PFSK-1 (cell line): ENCODE results near the gene PITRM1.

ENCODE experiments used
- FOXP2 ChIP-seq: optimal IDR thresholded peaks from 2 replicates; pipeline ENCODE3; 2011; ENCODE audit warnings: borderline replicate concordance, control low read depth, inconsistent platforms; ENCODE audit not compliant: insufficient read depth; ENCODE audit errors: extremely low read length, extremely low read depth
- POLR2AphosphoS5 ChIP-seq: IDR thresholded peaks from 2 replicates; pipeline ENCODE4 v1.6.1; 2012; ENCODE audit warnings: low read depth, mild to moderate bottlenecking, control low read depth, low read length, moderate library complexity
- SIN3A ChIP-seq: IDR thresholded peaks from 2 replicates; pipeline ENCODE4 v1.6.1; 2012; ENCODE audit warnings: mild to moderate bottlenecking, low read length, moderate library complexity, borderline replicate concordance; ENCODE audit not compliant: insufficient read depth
- TAF1 ChIP-seq: IDR thresholded peaks from 2 replicates; pipeline ENCODE4 v1.6.1; 2012; ENCODE audit warnings: low read length, control low read depth, borderline replicate concordance; ENCODE audit not compliant: insufficient read depth
- TF ChIP-seq, protein P1 (sequence below), 2 experiments: IDR thresholded peaks; 2 replicates each; pipeline versions ENCODE4 v1.6.1 to v1.8.0; 2011 to 2012; ENCODE audit warnings: low read depth in 2 of 2, low read length in 2 of 2, control low read depth in 1 of 2, inconsistent platforms in 1 of 2, mild to moderate bottlenecking in 1 of 2, moderate library complexity in 1 of 2; ENCODE audit not compliant: insufficient read depth in 1 of 2

PITRM1 gene

DNA sequence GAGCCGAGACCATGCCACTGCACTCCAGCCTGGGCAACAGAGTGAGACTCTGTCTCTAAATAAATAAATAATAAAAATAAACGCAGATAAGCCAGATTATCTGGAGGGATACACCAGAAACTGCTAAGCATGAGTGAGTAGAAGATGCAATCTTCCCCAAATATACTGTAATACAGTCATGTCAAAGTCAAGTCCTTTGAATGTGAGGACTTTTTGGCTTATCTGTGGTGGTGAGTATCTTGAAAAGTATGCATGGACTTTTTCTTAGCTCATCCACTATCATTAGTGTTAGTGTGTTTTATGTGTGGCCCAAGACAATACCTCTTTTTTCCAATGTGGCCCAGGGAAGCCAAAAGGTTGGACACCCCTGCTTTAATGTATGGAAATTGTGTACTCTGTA, 44.7 kb upstream of the PITRM1 start:
- TF ChIP-seq SIN3A = no peak
- TF ChIP-seq POLR2AphosphoS5 = no peak
- TF ChIP-seq TAF1 = no peak
- TF ChIP-seq FOXP2 = no peak
- TF ChIP-seq, protein P1, sequence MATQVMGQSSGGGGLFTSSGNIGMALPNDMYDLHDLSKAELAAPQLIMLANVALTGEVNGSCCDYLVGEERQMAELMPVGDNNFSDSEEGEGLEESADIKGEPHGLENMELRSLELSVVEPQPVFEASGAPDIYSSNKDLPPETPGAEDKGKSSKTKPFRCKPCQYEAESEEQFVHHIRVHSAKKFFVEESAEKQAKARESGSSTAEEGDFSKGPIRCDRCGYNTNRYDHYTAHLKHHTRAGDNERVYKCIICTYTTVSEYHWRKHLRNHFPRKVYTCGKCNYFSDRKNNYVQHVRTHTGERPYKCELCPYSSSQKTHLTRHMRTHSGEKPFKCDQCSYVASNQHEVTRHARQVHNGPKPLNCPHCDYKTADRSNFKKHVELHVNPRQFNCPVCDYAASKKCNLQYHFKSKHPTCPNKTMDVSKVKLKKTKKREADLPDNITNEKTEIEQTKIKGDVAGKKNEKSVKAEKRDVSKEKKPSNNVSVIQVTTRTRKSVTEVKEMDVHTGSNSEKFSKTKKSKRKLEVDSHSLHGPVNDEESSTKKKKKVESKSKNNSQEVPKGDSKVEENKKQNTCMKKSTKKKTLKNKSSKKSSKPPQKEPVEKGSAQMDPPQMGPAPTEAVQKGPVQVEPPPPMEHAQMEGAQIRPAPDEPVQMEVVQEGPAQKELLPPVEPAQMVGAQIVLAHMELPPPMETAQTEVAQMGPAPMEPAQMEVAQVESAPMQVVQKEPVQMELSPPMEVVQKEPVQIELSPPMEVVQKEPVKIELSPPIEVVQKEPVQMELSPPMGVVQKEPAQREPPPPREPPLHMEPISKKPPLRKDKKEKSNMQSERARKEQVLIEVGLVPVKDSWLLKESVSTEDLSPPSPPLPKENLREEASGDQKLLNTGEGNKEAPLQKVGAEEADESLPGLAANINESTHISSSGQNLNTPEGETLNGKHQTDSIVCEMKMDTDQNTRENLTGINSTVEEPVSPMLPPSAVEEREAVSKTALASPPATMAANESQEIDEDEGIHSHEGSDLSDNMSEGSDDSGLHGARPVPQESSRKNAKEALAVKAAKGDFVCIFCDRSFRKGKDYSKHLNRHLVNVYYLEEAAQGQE (IDR thresholded peaks at IDR 0.05; ENCODE audit: insufficient read depth in 1 of 2, low read depth in 2 of 2, low read length in 2 of 2) = no peak

DNA sequence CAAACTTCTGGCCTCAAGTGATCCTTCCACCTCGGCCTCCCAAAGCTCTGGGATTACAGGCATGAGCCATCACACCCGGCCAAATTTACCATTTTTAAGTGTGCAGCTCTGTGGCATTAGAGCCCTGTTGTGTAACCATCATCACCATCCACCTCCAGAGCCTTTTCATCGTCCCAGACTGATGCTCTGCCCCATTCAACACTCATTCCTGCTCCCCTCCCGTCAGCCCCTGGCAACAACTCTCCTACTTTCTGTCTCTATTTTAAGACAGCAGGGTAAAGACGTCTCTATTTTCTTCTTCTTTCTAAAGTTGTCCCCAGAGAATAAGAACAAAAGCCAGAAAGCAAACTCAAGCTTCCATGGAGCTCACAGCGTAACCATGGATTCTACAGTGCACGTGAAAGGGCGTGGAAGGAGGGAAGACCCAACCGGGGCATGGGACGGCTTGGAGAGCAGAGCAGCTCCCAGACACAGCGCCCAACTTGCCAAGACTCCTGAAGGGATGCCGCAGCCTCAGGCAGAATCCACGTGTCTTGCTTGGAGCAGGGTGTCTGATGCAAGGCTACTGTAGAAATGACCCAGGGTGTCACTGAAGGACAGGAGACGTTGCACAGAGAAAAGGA, 42.7 kb upstream of the PITRM1 start:
- TF ChIP-seq SIN3A (no peak), POLR2AphosphoS5 (no peak), TAF1 (no peak), FOXP2 (no peak)
- TF ChIP-seq, protein P1 (IDR thresholded peaks at IDR 0.05; ENCODE audit: insufficient read depth in 1 of 2, low read depth in 2 of 2, low read length in 2 of 2) = no peak

DNA sequence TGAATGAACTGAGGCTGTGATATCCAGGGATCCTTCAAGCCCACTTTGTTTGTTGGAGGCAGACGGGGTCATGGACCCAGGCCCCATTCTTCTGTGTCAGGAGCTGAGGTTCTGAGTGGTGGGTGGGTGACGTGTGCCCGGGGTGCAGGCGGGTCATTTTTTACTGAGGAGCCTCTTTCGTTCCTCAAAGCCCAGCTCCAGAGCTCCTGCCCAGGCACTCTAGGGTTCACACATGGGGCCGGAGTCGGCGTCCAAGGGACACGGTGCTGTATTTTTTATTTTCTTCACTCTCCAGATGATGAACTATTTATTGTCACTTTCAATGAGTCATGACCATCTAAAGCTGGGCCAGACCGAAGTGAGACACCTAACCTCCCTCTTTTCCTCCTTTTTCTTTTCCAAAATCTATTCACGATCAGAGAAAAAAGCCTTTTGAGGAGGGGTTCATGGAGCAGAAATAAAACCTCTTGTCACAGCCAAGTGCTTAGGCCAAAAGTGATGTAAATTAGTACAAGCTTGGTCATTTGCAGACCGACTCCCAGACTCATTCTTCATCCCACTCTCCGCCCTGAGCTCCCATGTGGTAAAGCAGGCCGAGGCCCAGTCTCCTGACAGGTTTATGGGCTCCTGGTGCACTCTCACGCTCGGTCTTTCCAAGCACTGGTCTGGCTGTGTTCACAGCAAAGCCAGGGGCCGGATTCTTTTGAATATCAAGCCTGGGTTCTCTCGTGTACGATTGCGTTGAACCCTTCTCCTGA, 41.4 kb upstream of the PITRM1 start:
- TF ChIP-seq POLR2AphosphoS5 (no peak), SIN3A (no peak), FOXP2 (no peak), TAF1 (no peak)
- TF ChIP-seq, protein P1 (IDR thresholded peaks at IDR 0.05; ENCODE audit: insufficient read depth in 1 of 2, low read depth in 2 of 2, low read length in 2 of 2) = no peak

DNA sequence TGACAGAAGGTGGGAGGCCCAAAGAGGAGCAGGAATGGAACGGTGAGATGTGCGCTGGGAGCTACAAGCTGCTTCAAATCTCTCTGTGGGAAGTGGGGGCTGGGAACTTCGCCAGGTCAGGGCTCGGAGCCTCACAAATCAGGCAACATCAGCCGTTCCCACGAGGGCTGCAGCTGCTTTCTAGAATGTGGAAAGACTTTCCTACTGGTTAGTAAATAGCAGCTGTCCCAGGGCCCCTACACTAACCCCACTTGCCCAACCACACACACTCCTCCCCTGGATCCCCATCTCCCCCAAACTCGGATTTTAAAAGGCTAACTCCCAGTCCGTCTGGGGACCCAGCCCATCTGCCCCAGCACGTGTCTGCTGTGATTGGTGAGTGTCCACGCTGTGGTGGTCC, 40.6 kb upstream of the PITRM1 start:
- no peak for TF ChIP-seq TAF1

DNA sequence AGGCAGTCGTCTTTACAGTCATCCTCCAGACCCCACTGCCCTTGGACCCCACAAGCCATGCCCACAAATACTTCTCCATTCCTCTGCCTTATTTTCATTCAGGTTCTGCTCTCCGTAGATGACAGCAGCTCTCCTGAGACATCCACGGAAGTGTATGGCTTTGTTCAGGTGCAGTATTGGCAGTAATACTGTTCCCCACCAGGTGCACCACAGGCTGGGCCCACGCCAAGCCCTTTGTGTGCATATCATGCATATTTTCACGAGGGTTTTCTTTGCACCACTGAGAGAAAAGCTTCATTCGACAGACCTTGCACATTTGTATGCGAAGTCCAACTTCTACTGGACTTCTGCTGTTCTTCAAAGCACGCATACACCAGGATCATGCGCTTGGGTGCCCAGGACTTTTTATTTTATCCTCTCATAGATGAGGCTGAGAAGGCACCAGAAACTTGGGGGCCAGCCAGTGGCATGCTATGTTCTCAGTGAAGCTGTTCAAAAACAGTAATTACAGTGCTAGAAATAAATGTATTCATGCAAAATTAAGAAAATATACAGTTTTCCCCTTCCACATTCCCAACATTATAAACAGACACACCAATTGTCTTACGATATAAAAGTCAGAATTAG, 37.8 kb upstream of the PITRM1 start:
- TF ChIP-seq TAF1 (no peak), SIN3A (no peak), FOXP2 (no peak), POLR2AphosphoS5 (no peak)
- TF ChIP-seq, protein P1 (IDR thresholded peaks at IDR 0.05; ENCODE audit: insufficient read depth in 1 of 2, low read depth in 2 of 2, low read length in 2 of 2) = no peak
